Measurements from ENCODE around the gene COX19. TPM values are rescaled to one million over a fixed set of nuclear protein-coding genes. Genes with fewer than 3 reads are reported as not detected.

COX19 gene
- total RNA-seq, 1 experiment from 2014 or later, result 12.3 TPM

DNA sequence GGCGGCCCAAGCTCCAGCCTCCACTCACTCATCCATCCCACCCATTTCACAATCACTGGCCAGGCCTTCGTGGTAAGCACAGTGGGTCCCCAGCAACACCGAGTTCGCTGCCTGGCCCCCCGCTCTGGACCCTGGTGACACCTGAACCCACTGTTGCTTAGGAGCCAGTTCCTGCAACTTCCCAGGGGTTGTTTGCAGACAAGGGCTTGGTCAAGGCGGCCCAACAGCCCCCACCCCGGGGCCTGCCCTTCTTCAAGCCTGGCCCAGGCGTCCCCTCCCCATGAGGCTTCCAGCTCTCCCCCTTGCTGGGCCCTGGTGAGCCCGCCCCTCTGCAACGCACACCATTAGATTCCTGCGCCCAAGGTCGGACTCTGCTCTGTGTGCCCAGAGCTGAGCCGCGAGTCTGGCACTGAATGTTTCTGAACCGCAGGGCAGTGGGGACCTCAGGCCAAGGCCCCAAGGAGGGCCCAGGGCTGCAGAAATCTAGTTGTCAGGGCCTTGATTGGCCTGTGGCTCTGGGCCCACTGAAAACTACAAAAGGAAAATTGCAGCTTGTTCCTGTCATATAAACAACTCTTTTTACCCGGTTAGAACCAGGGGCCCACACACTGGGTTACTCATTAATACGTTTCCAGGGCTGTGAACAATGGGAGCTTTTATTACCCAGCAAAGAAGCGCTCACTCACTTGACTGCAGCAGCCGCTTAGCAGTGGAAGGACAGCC is 2.1 kb upstream of the COX19 start:
- Mint-ChIP-seq H3K27me3 (ENCODE audit: low read depth) (no peaks in the 10 kb centered on the region; the same call in 1 of the 2 replicates), H3K4me1 (peaks cover 6 to 20% of the 10 kb centered on the region in 2 experiments; a peak in 3 of 4 replicates), H3K27ac (peak overlapping the region in 1 of 3 experiments; percentile 14; a peak in 1 of 7 replicates), H3K4me3 (peak overlapping the region in 1 of 2 experiments; percentile 44; a peak in 1 of 5 replicates), H3K9me3 (no peaks in the 10 kb centered on the region), H3K36me3 (ENCODE audit: insufficient read depth in 1 of 3, low read depth in 3 of 3) (peaks cover 0 to 9% (median 8%) of the 10 kb centered on the region in 3 experiments; a peak in 5 of 7 replicates)
- Histone ChIP-seq H3K4me2 (ENCODE audit: insufficient read depth, insufficient read length, low read length) (no peak overlapping the region), H2BK15ac (ENCODE audit: low read depth, low read length) (no peak overlapping the region), H3K27me3 (ENCODE audit: insufficient read depth, low read length) (no peaks in the 10 kb centered on the region), H3K9me3 (ENCODE audit: control insufficient read depth, low read depth, low read length) (no peaks in the 10 kb centered on the region), H3K9ac (ENCODE audit: extremely low read depth, insufficient read length, low read length) (no peak overlapping the region), H3K79me2 (ENCODE audit: insufficient read depth, low read length) (peaks cover 2% of the 10 kb centered on the region; the same call in 1 of the 2 replicates), H4K20me1 (ENCODE audit: control insufficient read depth, insufficient read depth, insufficient read length) (no peaks in the 10 kb centered on the region), H2AFZ (ENCODE audit: low read length) (no peak overlapping the region), H3K23ac (ENCODE audit: insufficient read length, low read depth, low read length) (no peak overlapping the region), H2BK12ac (ENCODE audit: insufficient read length, low read depth, low read length) (no peak overlapping the region), H3K14ac (ENCODE audit: insufficient read depth, low read length) (no peak overlapping the region), H4K5ac (ENCODE audit: insufficient read length, low read depth, low read length) (no peak overlapping the region), H3K4me1 (ENCODE audit: insufficient read depth, low read length) (no peaks in the 10 kb centered on the region), H3K27ac (ENCODE audit: insufficient read length, low read depth, low read length) (no peak overlapping the region), H2BK5ac (ENCODE audit: insufficient read length, low read length) (no peak overlapping the region), H3T11ph (ENCODE audit: low read length) (no peak overlapping the region), H4K8ac (replicated peaks; ENCODE audit: insufficient read length, low read depth, low read length) (no peak overlapping the region), H2AK5ac (ENCODE audit: insufficient read length, low read length) (no peak overlapping the region), H4K91ac (ENCODE audit: insufficient read length, low read depth, low read length) (no peak overlapping the region), H2BK20ac (ENCODE audit: low read depth, low read length, poor library complexity, severe bottlenecking) (no peak overlapping the region), H3K79me1 (ENCODE audit: insufficient read depth, low read depth, low read length, poor library complexity, severe bottlenecking) (no peaks in the 10 kb centered on the region), H3K4ac (ENCODE audit: low read depth, low read length) (no peak overlapping the region), H2BK120ac (ENCODE audit: low read depth, low read length, poor library complexity, severe bottlenecking) (no peak overlapping the region), H3K18ac (ENCODE audit: insufficient read length, low read depth, low read length) (no peak overlapping the region), H3K56ac (ENCODE audit: insufficient read length, low read depth, low read length) (no peak overlapping the region), H3K23me2 (ENCODE audit: insufficient read length, low read depth, low read length, poor library complexity, severe bottlenecking) (peaks cover 3% of the 10 kb centered on the region)
- DNase-seq, result no peak
- TF ChIP-seq, protein P1, sequence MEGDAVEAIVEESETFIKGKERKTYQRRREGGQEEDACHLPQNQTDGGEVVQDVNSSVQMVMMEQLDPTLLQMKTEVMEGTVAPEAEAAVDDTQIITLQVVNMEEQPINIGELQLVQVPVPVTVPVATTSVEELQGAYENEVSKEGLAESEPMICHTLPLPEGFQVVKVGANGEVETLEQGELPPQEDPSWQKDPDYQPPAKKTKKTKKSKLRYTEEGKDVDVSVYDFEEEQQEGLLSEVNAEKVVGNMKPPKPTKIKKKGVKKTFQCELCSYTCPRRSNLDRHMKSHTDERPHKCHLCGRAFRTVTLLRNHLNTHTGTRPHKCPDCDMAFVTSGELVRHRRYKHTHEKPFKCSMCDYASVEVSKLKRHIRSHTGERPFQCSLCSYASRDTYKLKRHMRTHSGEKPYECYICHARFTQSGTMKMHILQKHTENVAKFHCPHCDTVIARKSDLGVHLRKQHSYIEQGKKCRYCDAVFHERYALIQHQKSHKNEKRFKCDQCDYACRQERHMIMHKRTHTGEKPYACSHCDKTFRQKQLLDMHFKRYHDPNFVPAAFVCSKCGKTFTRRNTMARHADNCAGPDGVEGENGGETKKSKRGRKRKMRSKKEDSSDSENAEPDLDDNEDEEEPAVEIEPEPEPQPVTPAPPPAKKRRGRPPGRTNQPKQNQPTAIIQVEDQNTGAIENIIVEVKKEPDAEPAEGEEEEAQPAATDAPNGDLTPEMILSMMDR (conservative IDR thresholded peaks at IDR 0.05), result no peak
- no CpG with 5 or more reads among the region's 19 CpGs for WGBS (ENCODE audit: extremely low coverage, insufficient read length, low lambda C conversion rate)

Measured in H9 (cell line).